ENCODE data around the gene PTTG1IP.

Gene PTTG1IP

GRCh38 chr21:44815852-44816628, 57.5 kb downstream of the PTTG1IP start:
- no peak overlapping the region for H3K4me3 ChIP-seq (ENCODE audit: control insufficient read depth, low read depth, low read length)
- TF ChIP-seq CTCF (conservative IDR thresholded peaks at IDR 0.05; ENCODE audit: control insufficient read depth, insufficient read depth, low read depth, low read length) = no peak

GRCh38 chr21:44815225-44815624, 58.3 kb downstream of the PTTG1IP start:
- TF ChIP-seq CTCF (conservative IDR thresholded peaks at IDR 0.05; ENCODE audit: control insufficient read depth, insufficient read depth, low read depth, low read length) = no peak
- no peak overlapping the region for H3K4me3 ChIP-seq (ENCODE audit: control insufficient read depth, low read depth, low read length)

More at GRCh38 chr21:44815852-44816628, 57.5 kb downstream of the PTTG1IP start:
- no peak for DNase-seq (ENCODE audit: low read depth)

GRCh38 chr21:44814498-44815023, 58.9 kb downstream of the PTTG1IP start:
- DNase-seq (ENCODE audit: low read depth) = peak; percentile 42
- no peak for TF ChIP-seq CTCF (conservative IDR thresholded peaks at IDR 0.05; ENCODE audit: control insufficient read depth, insufficient read depth, low read depth, low read length)
- no peak overlapping the region for H3K4me3 ChIP-seq (ENCODE audit: control insufficient read depth, low read depth, low read length)

More at GRCh38 chr21:44815225-44815624, 58.3 kb downstream of the PTTG1IP start:
- DNase-seq (ENCODE audit: low read depth) = no peak

GRCh38 chr21:44813727-44814126, 59.8 kb downstream of the PTTG1IP start:
- no peak for DNase-seq (ENCODE audit: low read depth)
- TF ChIP-seq CTCF (conservative IDR thresholded peaks at IDR 0.05; ENCODE audit: control insufficient read depth, insufficient read depth, low read depth, low read length) = no peak
- no peak overlapping the region for H3K4me3 ChIP-seq (ENCODE audit: control insufficient read depth, low read depth, low read length)

- no peak for TF ChIP-seq CTCF (conservative IDR thresholded peaks at IDR 0.05; ENCODE audit: control insufficient read depth, insufficient read depth, low read depth, low read length)
- H3K4me3 ChIP-seq (ENCODE audit: control insufficient read depth, low read depth, low read length) = no peak overlapping the region
- DNase-seq (ENCODE audit: low read depth) = no peak
Measured at GRCh38 chr21:44813149-44813548, 60.3 kb downstream of the PTTG1IP start.

GRCh38 chr21:44812640-44813039, 60.9 kb downstream of the PTTG1IP start:
- no peak for DNase-seq (ENCODE audit: low read depth)
- no peak overlapping the region for H3K4me3 ChIP-seq (ENCODE audit: control insufficient read depth, low read depth, low read length)
- TF ChIP-seq CTCF (conservative IDR thresholded peaks at IDR 0.05; ENCODE audit: control insufficient read depth, insufficient read depth, low read depth, low read length) = no peak

Measured in fibroblast of mammary gland (primary cell).